Measurements from ENCODE around the gene PSENEN. TPM values are rescaled to one million over a fixed set of nuclear protein-coding genes. Genes with fewer than 3 reads are reported as not detected.
"Not testable (repeated sequence)": the region's sequence is repeated elsewhere in the genome, so short reads cannot be mapped to it uniquely, and the experiment has no call there.

Gene PSENEN
- total RNA-seq, 2 donors from 2014 or later = 33.6 to 37.3 TPM

GRCh38 chr19:35716801-35717664 is 28.4 kb upstream of the PSENEN start:
- intact Hi-C loops (cut with DNase I) = loop anchor here in 1 of 2 donors (10.0 kb wide), 1 partner anchor 218 kb away; the partner anchor contains the start of gene LRFN3
- DNase-seq (ENCODE audit: low spot score) = peak; percentile 98

GRCh38 chr19:35717665-35718344 is 27.6 kb upstream of the PSENEN start, which contains the start of gene KMT2B:
KMT2B (plus strand) TSS chr19:35718003; CDS start chr19:35718019, 16 bp downstream.
- intact Hi-C loops (cut with DNase I) = loop anchor here in 1 of 2 donors (10.0 kb wide), 1 partner anchor 217 kb away; the partner anchor contains the start of gene LRFN3
- no peak for DNase-seq (ENCODE audit: low spot score)

GRCh38 chr19:35718345-35719041 is 27.0 kb upstream of the PSENEN start:
- DNase-seq (ENCODE audit: low spot score) = peak; percentile 88
- intact Hi-C loops (cut with DNase I) = loop anchor here in 1 of 2 donors (10.0 kb wide), 1 partner anchor 216 kb away; the partner anchor contains the start of gene LRFN3

- DNase-seq (ENCODE audit: low spot score) = no peak
- intact Hi-C loops (cut with DNase I) = loop anchor here in 1 of 2 donors (10.0 kb wide), 1 partner anchor 215 kb away; the partner anchor contains the start of gene LRFN3
Measured at GRCh38 chr19:35719402-35720162, 25.9 kb upstream of the PSENEN start.

GRCh38 chr19:35720163-35720524 is 25.3 kb upstream of the PSENEN start:
- intact Hi-C loops (cut with DNase I) = no loop called here
- DNase-seq (ENCODE audit: low spot score) = peak; percentile 74

- no peak for DNase-seq (ENCODE audit: low spot score)
- intact Hi-C loops (cut with DNase I) = no loop called here
Measured at GRCh38 chr19:35720648-35721047, 24.8 kb upstream of the PSENEN start.

- no peak for DNase-seq (ENCODE audit: low spot score)
- intact Hi-C loops (cut with DNase I) = no loop called here
Measured at GRCh38 chr19:35721374-35721773, 24.1 kb upstream of the PSENEN start.

GRCh38 chr19:35722461-35722860 is 23.0 kb upstream of the PSENEN start:
- no peak for DNase-seq (ENCODE audit: low spot score)
- intact Hi-C loops (cut with DNase I) = no loop called here

- intact Hi-C loops (cut with DNase I) = no loop called here
- DNase-seq (ENCODE audit: low spot score) = no peak
Measured at GRCh38 chr19:35722897-35723296, 22.6 kb upstream of the PSENEN start.

- no peak for DNase-seq (ENCODE audit: low spot score)
- intact Hi-C loops (cut with DNase I) = no loop called here
Measured at GRCh38 chr19:35723671-35724070, 21.8 kb upstream of the PSENEN start.

GRCh38 chr19:35724132-35724531 is 21.3 kb upstream of the PSENEN start:
- intact Hi-C loops (cut with DNase I); DNase-seq (ENCODE audit: low spot score): not testable (repeated sequence)

GRCh38 chr19:35724560-35724959 is 20.9 kb upstream of the PSENEN start:
- intact Hi-C loops (cut with DNase I) = no loop called here
- no peak for DNase-seq (ENCODE audit: low spot score)

GRCh38 chr19:35725216-35725861 is 20.1 kb upstream of the PSENEN start:
- intact Hi-C loops (cut with DNase I) = no loop called here
- no peak for DNase-seq (ENCODE audit: low spot score)

- intact Hi-C loops (cut with DNase I) = no loop called here
- no peak for DNase-seq (ENCODE audit: low spot score)
Measured at GRCh38 chr19:35727053-35727955, 18.1 kb upstream of the PSENEN start.

- intact Hi-C loops (cut with DNase I) = no loop called here
- no peak for DNase-seq (ENCODE audit: low spot score)
Measured at GRCh38 chr19:35727956-35728706, 17.3 kb upstream of the PSENEN start.

- no peak for DNase-seq (ENCODE audit: low spot score)
- intact Hi-C loops (cut with DNase I) = no loop called here
Measured at GRCh38 chr19:35729021-35729420, 16.4 kb upstream of the PSENEN start.

GRCh38 chr19:35729763-35730162 is 15.7 kb upstream of the PSENEN start:
- no peak for DNase-seq (ENCODE audit: low spot score)
- intact Hi-C loops (cut with DNase I) = no loop called here

All from posterior vena cava (tissue), 2 donors.